Measurements from ENCODE around the gene ATP10B.

Gene ATP10B

DNA sequence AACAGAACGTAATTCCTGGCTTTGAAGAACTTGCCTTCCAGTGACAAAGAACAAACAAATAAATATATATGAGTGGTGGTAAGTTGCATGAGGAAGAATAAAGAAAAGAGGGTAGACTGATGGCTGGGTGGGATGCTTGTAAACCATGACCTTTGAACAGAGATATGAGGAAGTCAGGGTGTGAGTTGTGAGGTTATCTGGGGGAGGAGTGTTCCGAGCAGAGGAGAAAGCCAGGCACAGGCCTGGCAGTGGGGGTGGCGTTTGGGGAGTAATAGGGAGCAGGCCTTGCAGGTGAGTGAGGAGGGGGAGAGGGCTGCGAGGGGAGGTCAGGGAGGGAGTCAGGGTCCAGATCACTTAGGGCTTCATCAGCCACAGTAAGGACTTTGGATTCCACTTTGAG, 217.0 kb downstream of the ATP10B start:
- DNase-seq = no peak

DNA sequence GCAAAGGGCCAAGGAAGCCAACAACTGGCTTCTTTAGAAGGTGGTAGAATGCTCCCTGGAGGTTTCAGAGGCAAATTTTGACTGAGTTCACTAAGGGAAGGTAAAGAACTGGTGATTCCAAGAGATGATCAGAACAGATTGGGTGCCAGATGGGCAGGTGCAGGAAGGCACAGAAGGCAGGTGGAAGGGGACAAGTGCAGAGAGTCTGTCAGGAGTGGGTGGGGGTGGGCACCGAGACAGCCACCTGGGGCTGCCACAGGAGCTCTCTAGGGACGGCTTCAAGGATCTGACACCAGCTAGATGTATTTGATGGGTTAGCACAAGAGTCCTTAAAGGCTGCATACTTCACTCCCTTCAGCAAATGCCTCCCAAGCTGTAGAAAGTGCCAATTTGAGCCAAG, 223.0 kb downstream of the ATP10B start:
- DNase-seq = no peak

DNA sequence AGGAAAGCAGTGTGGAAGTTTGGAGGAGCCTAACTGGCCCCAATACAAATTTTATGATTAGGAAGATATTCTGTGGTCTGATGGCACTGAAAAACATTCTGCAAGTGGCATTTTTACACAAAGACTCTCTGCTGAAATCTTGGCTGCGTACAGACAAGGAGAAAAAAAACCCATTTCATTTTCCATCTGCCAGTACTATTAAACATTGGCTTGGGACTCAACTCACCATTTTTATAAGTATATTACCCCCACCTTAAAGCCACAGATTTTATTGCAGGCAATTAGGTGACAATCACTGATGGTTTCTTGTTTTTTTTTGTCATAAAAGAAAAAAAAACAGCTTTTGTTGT, 223.4 kb downstream of the ATP10B start:
- DNase-seq = no peak

DNA sequence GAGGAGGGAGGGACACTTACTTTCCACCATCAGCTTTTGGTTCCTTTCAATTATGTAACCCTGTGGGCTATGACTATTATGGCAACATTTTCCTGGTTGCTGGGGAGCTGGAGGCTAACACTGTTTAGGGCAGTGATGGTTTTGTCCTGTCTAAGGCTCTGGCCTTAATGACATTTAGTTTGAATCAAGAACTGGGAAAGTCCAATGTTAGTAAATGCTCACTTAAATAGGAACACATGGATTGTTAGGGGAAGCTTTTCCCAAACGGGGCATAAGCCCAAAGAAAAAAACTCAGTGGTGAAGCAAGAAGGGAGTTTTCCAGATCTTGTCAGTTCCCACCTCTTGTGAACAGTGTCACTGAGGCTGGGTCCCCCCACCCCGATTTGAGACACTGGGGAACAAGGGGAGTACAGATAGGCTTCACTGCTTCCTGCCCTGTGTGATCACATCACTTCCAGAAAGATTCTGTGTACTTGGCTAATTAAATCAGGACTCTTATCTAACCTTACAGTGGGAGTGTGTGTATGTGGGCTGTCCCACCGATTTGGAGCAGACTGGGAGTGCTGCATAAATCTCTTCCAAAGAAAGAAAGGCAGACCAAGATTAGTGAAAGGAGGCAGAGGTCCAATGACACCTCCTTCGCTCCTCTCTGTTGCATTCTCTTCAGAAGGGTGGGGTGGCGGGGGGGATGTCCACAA, 223.9 kb downstream of the ATP10B start:
- no peak for DNase-seq

DNA sequence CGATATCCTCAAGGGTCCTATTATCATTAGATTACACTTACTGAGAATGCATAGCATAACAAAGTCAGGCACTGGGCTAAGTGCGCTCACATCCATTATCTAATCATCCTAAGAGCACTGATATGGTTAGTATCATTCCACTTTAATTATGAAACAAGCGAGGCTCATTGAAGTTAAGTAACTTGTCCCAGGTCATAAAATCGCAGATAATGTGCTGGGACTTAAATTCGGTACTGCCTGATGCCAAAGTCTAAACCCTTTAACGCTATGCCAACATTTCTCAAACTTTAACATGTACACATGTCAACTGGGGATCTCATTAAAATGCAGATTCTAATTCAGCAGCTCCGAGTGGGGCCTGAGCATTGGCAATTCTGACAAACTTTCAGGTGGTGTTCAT, 225.7 kb downstream of the ATP10B start:
- DNase-seq = no peak

DNA sequence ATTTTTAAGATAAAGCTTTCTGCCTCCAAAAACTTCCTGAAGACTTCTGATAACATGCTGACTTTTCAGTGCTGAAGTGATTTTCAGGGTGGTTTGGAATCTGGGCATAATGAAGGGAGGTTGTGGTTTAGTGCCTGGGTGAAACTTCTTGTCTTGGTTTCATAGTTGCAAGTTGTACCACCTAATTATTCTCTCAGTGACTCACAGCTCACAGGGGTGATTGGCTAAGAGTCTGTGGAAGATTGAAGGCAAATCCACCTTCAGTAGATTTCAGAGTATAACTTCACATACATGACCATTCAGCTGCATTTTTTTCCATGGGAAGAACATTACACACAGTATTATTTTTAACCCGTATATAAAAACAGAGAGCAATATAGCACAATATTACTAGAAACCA, 230.5 kb downstream of the ATP10B start:
- no peak for DNase-seq

DNA sequence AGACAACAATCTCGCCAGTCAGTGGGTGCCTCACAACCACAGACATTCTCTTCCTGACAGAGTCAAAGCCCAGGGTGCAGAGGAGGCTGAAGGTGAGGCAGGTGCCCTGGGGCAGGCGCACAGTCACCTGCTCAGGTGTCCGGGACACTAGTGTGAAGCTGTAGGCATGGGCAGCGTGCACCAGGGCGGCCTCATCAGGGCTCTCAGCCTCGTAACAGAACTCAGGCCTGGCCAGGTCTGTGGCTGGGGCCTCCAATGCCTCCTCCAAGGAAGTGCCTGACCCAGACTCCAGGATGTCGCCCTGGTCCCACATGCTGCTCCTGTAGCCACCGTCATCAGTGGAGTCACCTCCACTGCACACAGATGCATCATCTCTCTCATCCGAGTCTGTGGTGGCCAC, 231.6 kb downstream of the ATP10B start:
- DNase-seq = no peak

DNA sequence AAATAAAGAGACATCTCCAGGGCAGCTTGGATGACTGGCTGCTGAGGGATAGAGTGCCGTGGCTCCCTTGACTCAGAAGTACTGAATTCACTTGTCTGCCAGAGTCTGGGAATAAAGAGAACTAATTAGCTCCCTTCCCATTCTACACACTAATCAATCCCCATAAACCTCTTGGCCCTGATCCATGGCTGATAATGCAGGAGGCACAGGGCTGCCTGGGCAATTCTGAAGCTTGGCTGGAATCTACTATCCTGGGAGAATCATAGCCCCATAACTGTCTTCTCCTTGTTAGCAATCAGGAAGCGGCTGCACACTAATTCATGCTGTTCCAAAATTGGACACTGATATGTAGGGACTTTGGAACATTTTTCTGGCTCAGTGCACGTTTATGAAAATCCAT, 232.6 kb downstream of the ATP10B start:
- no peak for DNase-seq

DNA sequence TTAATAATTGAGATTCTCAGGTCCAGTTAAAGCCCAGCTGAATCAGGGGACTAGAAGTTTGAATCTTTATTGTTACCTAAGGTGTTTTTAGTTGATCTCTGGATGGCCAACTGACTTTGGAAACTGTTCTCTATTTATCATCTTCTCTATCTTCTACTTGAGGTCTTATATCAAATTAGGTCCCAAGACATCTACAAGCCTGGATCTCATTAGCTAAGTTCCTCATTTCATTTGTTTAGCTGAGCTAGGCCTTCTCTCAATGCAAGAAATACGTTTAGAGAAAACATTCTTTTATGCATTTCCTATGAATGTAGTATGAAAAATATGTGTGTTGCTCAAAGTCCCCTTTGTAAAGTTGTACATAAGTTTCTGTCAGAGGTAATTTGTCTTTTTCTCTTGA, 233.7 kb downstream of the ATP10B start:
- no peak for DNase-seq

DNA sequence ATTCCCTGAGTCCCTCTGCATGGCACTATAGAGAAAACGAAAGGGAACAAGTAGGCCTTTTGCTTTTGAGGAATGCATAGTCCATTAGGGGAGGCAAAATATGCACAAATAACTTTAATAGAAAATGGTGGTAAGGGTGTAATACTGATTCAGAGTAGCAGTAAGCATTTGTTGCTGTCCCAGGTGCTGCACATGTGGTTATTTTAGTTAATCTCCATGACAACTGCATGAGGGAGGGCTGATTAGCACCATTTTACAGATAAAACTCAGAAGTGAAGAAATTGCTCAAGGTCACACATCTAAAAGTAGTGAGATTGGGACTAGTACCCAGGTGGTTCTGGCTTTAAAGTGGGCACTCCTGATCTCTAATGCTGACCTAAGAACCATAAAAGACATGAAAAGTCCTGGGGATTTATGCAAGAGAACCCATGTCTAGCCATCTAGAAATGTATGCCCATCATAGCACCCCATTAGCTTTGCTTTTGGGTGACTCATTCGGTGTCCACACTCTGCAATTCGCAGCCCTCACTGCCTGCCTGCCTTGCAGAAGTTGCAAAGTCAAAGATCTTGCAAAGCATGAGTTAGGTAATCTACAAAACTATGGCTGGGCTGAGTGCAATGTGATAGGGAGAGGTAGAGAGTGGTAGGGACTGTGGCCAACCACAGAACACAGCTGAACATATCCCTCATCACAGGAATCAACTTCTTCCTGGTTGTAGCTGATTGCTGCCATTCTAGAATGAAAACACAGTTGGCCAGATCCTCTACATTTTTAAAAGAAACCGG, 235.1 kb downstream of the ATP10B start:
- DNase-seq = no peak

DNA sequence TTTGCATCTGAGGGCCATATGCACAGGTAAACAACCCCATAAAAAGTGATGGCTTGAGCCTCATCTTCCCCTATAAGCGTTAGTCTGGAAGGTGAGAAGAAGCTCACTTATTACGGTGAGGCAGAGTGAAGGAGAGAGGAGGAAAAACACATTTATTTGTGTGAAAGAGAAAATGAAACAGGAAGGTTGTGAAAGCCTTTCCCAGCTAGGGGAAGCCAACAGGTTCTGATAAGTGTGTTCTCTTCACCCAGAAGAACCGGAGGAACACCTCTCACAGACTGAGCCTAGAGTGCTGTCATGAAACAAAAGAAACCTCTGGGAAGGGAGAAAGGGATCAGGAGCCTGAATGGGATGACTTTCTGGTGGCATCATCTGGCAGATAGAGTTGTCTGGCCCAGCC, 237.9 kb downstream of the ATP10B start:
- DNase-seq = no peak

DNA sequence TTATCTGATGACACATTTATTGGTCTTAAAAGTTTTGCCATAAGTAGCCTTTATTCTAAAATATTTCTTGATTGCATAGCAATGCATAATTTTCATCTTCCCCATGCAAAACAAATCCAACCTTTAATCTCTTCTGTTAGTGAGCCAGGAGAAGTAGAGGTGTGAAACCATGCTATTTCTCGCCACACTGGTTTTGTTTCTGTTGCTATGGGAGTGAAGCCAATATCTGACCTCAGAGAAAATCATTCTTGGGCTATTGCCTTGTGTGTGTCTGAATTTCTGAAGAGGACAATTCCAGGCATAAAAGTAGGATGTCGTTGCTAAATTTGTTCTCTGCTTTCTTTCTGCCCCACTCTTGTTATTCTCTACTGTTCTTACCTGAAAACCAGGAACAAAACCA, 246.7 kb downstream of the ATP10B start:
- no peak for DNase-seq

DNA sequence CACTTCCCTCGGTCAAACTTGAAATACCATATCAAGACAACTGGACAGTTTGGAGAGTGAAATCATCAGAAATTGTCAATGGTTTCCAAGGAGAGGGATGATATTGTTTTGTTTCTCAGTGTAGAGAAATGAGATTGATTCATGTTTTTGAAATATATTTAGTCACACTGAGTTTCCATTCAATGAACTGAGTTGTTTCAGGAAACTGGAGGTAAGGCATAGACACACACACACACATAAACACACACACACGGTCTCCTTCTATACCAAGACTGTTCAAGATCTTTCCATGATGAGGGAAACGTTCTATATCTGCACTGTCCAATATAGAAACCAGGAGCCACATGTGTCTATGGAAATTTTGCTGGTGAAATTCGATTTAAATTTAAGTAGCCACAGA, 247.5 kb downstream of the ATP10B start:
- no peak for DNase-seq

DNA sequence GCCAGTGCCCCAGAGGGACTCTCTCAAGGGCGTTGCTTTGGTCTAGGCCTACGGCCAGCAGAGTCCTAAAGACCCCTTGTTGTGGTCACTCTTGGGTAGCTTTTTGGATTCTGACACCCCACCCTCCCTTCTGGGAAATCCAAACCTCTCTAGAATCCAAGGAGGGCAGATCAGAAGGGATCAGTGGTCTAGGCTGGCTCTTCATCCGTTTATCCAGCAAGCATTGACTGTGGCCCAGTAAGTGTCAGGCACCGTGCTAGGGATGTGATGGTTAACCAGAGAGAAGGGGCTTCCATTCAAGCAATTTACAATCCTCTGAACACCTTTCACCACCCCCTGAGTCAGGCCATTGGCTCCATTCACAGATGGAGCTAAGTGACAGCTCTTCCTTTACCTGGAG, 249.3 kb downstream of the ATP10B start:
- DNase-seq = no peak

DNA sequence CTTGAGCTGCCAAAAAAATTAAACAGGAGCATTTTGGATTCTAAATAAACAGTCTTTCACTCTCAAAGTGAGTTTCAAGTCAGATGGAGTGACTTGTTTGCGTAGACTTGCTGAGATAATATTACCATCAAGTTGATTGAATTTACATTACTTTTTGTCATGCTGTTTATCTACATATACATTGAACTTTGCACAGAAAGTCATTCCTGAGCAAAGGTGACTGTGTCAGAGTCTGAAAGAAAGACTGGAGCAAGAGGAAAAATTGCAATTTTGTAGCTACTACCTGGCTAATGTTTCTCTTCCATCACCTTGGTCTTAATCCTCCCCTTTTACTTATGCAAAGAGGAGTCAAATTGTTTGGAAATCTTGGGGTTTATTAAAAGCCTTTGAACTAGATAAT, 251.0 kb downstream of the ATP10B start:
- DNase-seq = no peak

DNA sequence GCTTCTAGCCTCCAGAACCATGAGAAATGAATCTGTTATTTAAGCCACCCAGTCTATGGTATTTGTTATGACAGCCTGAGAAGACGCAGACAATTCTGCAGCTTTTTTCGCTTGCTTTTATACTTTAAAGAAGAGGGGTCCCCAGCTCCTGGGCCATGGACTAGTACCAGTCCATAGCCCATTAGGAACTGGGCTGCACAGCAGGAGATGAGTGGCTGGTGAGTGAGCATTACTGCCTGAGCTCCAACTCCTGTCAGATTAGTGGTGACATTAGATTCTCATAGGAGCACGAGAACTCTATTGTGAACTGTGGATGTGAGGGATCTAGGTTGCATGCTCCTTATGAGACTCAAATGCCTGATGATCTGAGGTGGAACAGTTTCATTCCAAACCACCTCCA, 278.7 kb downstream of the ATP10B start:
- DNase-seq = no peak

DNA sequence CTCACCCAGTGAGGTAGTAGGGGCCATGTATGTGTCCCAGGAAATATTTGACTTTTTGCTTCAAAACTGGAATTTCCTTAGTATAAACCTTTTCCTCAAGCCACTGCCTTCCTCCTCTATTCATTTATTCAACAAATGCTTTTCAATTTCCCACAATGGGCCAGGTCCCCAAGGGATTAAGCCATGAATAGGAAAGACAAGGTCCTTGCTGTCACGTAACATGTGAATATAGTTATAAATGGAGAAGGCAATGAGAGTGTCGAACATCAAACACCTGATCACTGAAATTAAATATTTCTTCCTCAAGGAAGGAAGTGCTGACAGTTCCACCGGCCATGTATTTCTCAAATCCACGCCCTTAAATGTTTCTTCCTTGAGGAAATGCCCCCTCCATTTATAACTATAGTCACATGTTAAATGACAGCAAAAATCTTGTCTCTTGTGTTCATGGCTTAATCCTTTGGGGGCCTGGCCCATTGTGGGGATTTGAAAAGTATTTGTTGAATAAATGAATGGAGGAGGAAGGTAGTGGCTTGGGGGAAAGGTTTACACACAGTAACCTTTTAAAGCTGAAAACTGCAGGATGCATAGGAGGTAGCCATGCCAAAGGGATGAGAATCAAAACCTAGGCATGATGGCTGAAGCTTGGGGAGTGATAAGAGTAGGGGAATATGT, 284.8 kb downstream of the ATP10B start:
- no peak for DNase-seq

DNA sequence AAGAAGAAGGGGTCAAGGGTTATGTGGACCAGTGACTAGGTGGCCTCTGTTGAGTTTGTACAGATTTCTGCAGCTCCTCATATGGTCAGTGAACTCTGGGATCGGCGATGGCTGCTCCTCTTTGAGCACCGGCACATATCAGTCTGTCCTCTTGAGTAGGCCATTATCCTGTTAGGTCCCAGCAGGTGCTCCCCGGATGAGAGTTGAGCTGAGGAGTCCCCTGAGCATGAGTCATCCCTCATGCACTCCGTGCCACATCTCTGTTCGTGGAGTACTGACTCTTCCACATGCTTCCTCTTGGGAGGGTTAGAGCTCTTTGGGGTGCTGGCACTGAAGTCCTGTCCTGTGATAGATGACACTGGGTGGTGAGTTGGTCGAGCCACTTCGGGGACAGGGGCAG, 286.6 kb downstream of the ATP10B start:
- DNase-seq = no peak

DNA sequence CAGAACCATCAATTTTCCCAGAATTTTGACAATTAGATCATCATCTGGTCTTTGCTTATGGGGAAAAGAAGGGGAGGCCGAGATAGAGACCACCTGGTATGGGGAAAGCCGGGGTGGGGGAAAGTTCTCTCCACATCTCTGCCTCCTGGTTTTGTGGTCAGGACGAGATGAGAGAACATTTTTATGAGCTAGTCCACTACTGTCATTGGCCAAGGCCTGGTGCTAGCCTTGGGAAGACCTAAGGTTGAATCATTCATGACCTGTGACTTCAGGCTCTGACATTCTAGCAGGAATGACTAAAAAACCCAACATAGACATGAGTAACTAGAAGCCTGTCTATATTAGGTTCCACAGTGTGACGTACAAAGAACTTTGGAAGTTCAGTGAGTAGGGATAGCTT, 295.2 kb downstream of the ATP10B start:
- DNase-seq = no peak

DNA sequence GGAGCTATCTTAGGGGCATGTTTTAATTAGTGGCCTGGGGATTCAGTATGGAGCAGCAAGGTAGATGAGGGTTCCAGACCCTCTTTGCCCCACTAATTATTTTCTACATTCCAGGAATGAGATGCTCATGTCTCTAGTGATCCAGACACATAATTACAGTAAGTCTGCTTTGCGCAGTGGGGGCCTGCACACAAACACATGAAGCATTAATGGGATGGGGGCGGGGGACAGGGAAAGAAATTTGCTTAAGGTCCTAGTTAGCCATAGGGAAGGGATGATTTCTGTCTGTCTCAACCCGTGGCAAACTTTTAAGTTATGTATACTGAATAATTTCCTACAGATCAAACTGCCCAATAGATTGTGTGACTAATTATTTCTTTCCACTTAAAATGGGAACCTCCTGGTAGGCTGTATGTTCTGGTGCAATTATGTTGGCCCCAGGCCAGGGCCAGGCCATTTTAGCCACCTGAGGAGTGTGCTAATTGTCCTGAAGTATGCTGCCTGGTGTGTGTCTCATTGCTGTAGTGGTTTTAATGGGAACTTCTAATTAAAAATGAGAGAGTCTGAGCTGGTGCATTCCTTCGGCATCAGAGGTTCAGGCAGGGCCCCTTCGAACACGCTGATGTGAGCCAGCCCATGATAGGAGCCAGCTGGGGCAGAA, 295.9 kb downstream of the ATP10B start:
- no peak for DNase-seq

DNA sequence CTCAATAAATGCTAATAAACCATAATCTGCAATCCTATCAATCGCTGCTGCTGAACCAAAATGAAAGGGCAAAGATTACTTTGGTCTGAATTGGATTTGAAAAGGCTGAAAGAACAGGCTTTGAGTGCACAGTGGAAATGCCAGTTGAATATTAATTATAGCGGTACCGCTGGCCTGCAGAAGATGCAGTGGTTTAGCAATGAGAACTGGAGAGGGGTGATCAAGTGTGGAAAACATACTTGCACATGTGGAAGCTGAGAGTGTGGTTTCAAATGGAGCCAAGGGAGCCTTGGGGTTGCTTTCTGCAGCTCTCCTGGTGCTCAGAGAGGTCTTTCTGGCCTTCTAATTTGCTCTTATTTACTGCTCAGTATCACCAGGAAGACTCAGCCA, 296.4 kb downstream of the ATP10B start:
- DNase-seq = no peak

DNA sequence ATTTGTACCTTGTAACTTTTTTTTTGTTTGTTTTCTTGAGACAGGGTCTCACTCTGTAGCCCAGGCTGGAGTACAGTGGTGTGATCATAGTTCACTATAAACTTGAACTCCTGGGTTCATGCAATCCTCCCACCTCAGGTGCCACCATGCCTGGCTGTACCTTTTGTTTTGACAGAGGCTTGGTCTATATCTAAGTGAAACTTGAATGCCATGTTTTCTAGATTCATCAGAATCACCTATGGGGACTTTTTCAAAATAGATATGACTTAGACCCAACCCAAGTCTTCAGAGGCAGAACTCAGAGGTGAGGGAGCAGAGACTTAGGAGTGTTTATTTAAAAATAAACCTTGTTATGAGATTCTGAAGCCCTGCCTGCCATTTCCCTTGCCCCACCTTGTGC, 301.9 kb downstream of the ATP10B start:
- no peak for DNase-seq

DNA sequence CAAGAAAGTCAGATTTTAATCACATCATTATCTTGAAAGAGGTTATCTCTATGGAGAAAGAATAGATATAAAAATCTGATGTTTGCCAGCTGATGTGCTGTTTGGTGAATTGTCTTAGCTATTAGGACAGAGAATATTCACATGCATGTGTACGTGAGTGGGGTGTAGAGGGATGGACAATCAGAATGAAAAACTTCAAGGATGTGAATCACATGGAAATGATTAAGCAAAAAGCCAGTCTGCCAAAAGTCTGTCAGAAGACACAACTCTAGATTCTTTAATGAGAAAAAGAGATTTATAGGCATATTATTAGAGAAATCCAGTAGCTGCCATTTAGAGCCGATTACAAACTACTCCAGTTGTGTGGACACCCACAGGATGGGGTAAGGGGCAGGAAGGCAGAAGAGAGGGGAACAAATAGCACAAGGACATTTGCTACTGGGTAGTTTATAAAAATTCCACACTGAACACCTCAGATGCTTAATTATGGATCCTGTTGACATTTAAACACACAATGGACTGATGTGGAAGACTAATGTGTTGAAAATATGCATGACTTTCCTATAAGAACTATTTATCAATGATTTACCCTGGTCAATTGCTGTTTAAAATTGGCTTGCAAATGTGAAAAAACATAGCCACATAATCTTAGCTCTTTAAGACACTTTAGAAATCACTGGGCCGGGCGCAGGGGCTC, 302.9 kb downstream of the ATP10B start:
- DNase-seq = no peak
